HepG2 (cell line): Measurements from ENCODE around the gene SBK2. TPM values are rescaled to one million over a fixed set of nuclear protein-coding genes. Genes with fewer than 3 reads are reported as not detected.
"Not testable (repeated sequence)": the region's sequence is repeated elsewhere in the genome, so short reads cannot be mapped to it uniquely, and the experiment has no call there.

Experiments used
- ATAC-seq: fragments of 200-7000 bp; cut with Tn5 transposase; 3 replicates; pipeline ENCODE4 v1.9.1; 2020; ENCODE audit warnings: mild to moderate bottlenecking, moderate library complexity
- BruUV-seq: library from RNA; stranded (reverse); fragments of 400-500 nt; replicated peaks from 2 replicates; lab custom pipeline; 2021; lab: Mats Ljungman, UMichigan
- CTCF ChIA-PET: fragments of 300-600 bp; formaldehyde crosslinking; extraction: SDS; loops from one replicate; lab custom pipeline; 2021; ENCODE audit warnings: low total read pairs, inconsistent platforms, low intra/inter-chr PET ratio; lab: Yijun Ruan, JAX
- POLR2A ChIA-PET: fragments of 350-600 bp; sonication (Branson Sonifier 250); formaldehyde crosslinking; loops from one replicate; lab custom pipeline; 2020; ENCODE audit warnings: antibody characterized with exemption, inconsistent platforms; lab: Yijun Ruan, JAX
- DNase-seq: peaks from one replicate; pipeline ENCODE4 v3.0.0-alpha.2; 2015; ENCODE audit warnings: low spot score
- FAIRE-seq: peaks from 3 replicates; lab custom pipeline; 2011; peaks lifted over from hg19 to GRCh38; lab: Jason Lieb, UNC
- H2AFZ ChIP-seq: one replicate; pipeline ENCODE4 v1.6.1; 2011; ENCODE audit warnings: low read length, inconsistent platforms
- H3K27ac ChIP-seq: fragments of 300-600 bp; 3 replicates; pipeline ENCODE4 v1.8.0; 2011; ENCODE audit warnings: mixed run types, mild to moderate bottlenecking, mixed read lengths, low read length, inconsistent platforms; ENCODE audit not compliant: insufficient read depth; ENCODE audit errors: extremely low read length
- H3K27me3 ChIP-seq, 2 experiments: fragments of 200-600 bp in 1 of 2; 2 replicates in 1 of 2; 3 replicates in 1 of 2; pipeline versions ENCODE4 v1.6.0 to v1.8.0; 2011; ENCODE audit warnings: low read length in 2 of 2, mild to moderate bottlenecking in 2 of 2, moderate library complexity in 2 of 2, inconsistent platforms in 1 of 2; ENCODE audit not compliant: insufficient read depth in 2 of 2, control insufficient read depth in 1 of 2
- H3K36me3 ChIP-seq, 2 experiments: fragments of 200-600 bp in 1 of 2; replicated peaks in 1 of 2; 2 replicates in 1 of 2; 3 replicates in 1 of 2; pipeline versions ENCODE4 v1.5.1 to v1.8.0; 2011; ENCODE audit warnings: low read length in 2 of 2, inconsistent platforms in 1 of 2; ENCODE audit not compliant: insufficient read depth in 2 of 2, control insufficient read depth in 1 of 2
- H3K4me1 ChIP-seq: 2 replicates; pipeline ENCODE4 v1.5.1; 2012; ENCODE audit warnings: low read length, inconsistent platforms; ENCODE audit not compliant: insufficient read depth
- H3K4me2 ChIP-seq: 2 replicates; pipeline ENCODE4 v1.6.0; 2011; ENCODE audit warnings: low read depth, low read length, inconsistent platforms
- H3K4me3 ChIP-seq, 3 experiments: fragments of 200-600 bp in 1 of 3; sonication (generic), shearing (Covaris generic) in 1 of 3; replicated peaks in 1 of 3; 2 replicates each; pipeline ENCODE4 v1.5.1; 2011 to 2016; ENCODE audit warnings: low read length in 3 of 3, inconsistent platforms in 2 of 3, low read depth in 2 of 3, mild to moderate bottlenecking in 2 of 3, control low read depth in 1 of 3, mixed read lengths in 1 of 3; ENCODE audit not compliant: insufficient read depth in 1 of 3
- H3K79me2 ChIP-seq: one replicate; pipeline ENCODE4 v1.6.1; 2011; ENCODE audit warnings: low read length, inconsistent platforms; ENCODE audit not compliant: insufficient read depth
- H3K9ac ChIP-seq: 2 replicates; pipeline ENCODE4 v1.6.0; 2011; ENCODE audit warnings: mild to moderate bottlenecking, low read depth, low read length, inconsistent platforms; ENCODE audit not compliant: insufficient read depth
- H3K9me3 ChIP-seq: 2 replicates; pipeline ENCODE4 v1.5.1; 2012; ENCODE audit warnings: mild to moderate bottlenecking, low read length
- H4K20me1 ChIP-seq: 2 replicates; pipeline ENCODE4 v1.6.0; 2011; ENCODE audit warnings: inconsistent platforms, mild to moderate bottlenecking, low read length, moderate library complexity; ENCODE audit not compliant: insufficient read depth
- ARID2 ChIP-seq: sonication (generic); formaldehyde crosslinking; IDR thresholded peaks from 2 replicates; pipeline ENCODE4 v1.8.1; 2022; ENCODE audit warnings: mild to moderate bottlenecking, missing genetic modification reagents, borderline replicate concordance
- TOPORS ChIP-seq: sonication (generic); formaldehyde crosslinking; IDR thresholded peaks from 2 replicates; pipeline ENCODE4 v1.8.0; 2023; ENCODE audit warnings: mild to moderate bottlenecking, missing genetic modification reagents
- ZKSCAN1 ChIP-seq: fragments of 150-350 bp; IDR thresholded peaks from 2 replicates; pipeline ENCODE4 v1.6.1; 2014; ENCODE audit warnings: low read length
- ZKSCAN8 ChIP-seq: IDR thresholded peaks from 2 replicates; pipeline ENCODE4 v1.6.1; 2016; ENCODE audit warnings: borderline replicate concordance, missing genetic modification reagents, missing compliant biosample characterization
- ZNF3 ChIP-seq: IDR thresholded peaks from 2 replicates; pipeline ENCODE4 v1.7.0; 2017; ENCODE audit warnings: inconsistent platforms
- ZNF605 ChIP-seq: sonication (generic); formaldehyde crosslinking; IDR thresholded peaks from 2 replicates; pipeline ENCODE4 v1.8.0; 2022; ENCODE audit warnings: mild to moderate bottlenecking, missing genetic modification reagents
- WGBS: methylation state at CpG from one replicate; pipeline ENCODE4 v1.1.6; 2017; ENCODE audit warnings: low lambda C conversion rate; 5-methylcytosine and 5-hydroxymethylcytosine counted together
- in situ Hi-C: cut with HindIII; loops from 2 replicates; pipeline ENCODE4 v1.10.0; 2017; ENCODE audit warnings: low pct_unique_long_range_greater_than_20kb; ENCODE audit not compliant: extremely low pct_ligation_motif_present
- intact Hi-C: fragments of 100-400 bp; cut with micrococcal nuclease; formaldehyde crosslinking; loops from one replicate; pipeline ENCODE4 v1.10.0; 2022; ENCODE audit not compliant: unreplicated experiment
- polyA plus RNA-seq, 8 experiments: library from polyadenylated mRNA; depleted of rRNA in 3 of 8; stranded (reverse) in 7 of 8; unstranded in 1 of 8; fragments of >200 nt; fragmentation: Illumina TruSeq in 4 of 8; extraction: Trizol in 4 of 8; gene quantifications; 2 replicates each; pipeline versions ENCODE4 v1.2.1 to v1.2.3, GENCODE V29; 2011 to 2016; ENCODE audit warnings: low read depth in 4 of 8, missing spikeins in 1 of 8, mixed read lengths in 1 of 8; ENCODE audit not compliant: insufficient read depth in 1 of 8
- total RNA-seq, 5 experiments: library from RNA; depleted of rRNA; stranded (reverse); fragments of >200 nt; fragmentation: Illumina TruSeq; extraction: Trizol; gene quantifications; 2 replicates each; pipeline ENCODE4 v1.2.3, GENCODE V29; 2016; ENCODE audit warnings: low read depth in 1 of 5
- TF ChIP-seq, protein P1 (sequence below): sonication (generic); formaldehyde crosslinking; IDR thresholded peaks from 2 replicates; pipeline ENCODE4 v1.9.0; 2021; ENCODE audit warnings: missing genetic modification reagents, mild to moderate bottlenecking, borderline replicate concordance
- TF ChIP-seq, protein P2 (sequence below): sonication (generic); formaldehyde crosslinking; IDR thresholded peaks from 2 replicates; pipeline ENCODE4 v1.5.0; 2020; ENCODE audit warnings: mild to moderate bottlenecking, missing genetic modification reagents
- TF ChIP-seq, protein P3 (sequence below): sonication (generic); formaldehyde crosslinking; IDR thresholded peaks from 2 replicates; pipeline ENCODE4 v1.5.0; 2020; ENCODE audit warnings: mild to moderate bottlenecking, missing genetic modification reagents, moderate library complexity

The SBK2 gene
- total and polyA plus RNA-seq, 2 of the 13 experiments (the other 11 are each of a cell fraction or from before 2014, with no cell fraction given), result 0.24 TPM; not detected in 1

DNA sequence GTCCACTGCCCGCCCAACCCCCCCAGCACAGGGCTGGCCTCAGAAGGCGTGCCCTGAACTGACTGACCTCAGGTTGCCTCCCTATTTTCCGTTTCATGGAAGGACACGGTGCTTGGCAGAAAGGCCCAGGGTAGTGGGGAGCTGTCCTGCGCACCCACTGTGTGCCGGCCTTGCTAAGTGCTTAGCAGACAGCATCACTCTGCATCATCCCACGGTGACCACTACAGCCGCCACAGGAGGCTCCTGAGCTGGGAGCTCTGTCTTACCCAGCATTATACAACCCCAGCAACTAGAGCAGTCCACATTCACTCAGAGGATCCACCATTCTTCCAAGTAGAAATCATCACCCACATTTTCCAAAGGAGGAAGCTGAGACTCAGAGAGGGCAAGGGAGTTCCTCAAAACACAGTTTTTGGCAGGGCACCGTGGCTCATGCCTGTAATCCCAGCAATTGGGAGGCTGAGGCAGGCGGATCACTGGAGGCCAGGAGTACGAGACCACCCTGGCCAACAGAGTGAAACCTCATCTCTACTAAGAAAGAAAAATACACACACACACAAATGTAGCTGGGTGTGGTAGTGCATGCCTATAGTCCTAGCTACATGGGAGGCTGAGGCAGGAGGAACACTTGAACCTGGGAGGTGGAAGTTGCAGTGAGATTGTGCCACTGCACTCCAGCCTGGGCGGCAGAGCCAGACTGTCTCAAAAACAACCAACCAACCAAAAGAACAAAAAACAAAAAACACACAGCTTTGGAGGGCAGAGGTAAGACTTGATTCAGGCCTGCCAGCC, 1.6 kb downstream of the SBK2 start:
- no peak for TF ChIP-seq ZNF3
- no peak for TF ChIP-seq ARID2 (CRISPR knock-in tag)
- no peak for TF ChIP-seq ZNF605
- TF ChIP-seq, protein P1, sequence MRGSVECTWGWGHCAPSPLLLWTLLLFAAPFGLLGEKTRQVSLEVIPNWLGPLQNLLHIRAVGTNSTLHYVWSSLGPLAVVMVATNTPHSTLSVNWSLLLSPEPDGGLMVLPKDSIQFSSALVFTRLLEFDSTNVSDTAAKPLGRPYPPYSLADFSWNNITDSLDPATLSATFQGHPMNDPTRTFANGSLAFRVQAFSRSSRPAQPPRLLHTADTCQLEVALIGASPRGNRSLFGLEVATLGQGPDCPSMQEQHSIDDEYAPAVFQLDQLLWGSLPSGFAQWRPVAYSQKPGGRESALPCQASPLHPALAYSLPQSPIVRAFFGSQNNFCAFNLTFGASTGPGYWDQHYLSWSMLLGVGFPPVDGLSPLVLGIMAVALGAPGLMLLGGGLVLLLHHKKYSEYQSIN (CRISPR knock-in tag), result no peak
- no peak for TF ChIP-seq TOPORS (CRISPR knock-in tag)
- TF ChIP-seq, protein P2, sequence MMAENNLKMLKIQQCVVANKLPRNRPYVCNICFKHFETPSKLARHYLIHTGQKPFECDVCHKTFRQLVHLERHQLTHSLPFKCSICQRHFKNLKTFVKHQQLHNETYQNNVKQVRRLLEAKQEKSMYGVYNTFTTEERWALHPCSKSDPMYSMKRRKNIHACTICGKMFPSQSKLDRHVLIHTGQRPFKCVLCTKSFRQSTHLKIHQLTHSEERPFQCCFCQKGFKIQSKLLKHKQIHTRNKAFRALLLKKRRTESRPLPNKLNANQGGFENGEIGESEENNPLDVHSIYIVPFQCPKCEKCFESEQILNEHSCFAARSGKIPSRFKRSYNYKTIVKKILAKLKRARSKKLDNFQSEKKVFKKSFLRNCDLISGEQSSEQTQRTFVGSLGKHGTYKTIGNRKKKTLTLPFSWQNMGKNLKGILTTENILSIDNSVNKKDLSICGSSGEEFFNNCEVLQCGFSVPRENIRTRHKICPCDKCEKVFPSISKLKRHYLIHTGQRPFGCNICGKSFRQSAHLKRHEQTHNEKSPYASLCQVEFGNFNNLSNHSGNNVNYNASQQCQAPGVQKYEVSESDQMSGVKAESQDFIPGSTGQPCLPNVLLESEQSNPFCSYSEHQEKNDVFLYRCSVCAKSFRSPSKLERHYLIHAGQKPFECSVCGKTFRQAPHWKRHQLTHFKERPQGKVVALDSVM (CRISPR knock-in tag), result peak; percentile 94
- TF ChIP-seq, protein P3, sequence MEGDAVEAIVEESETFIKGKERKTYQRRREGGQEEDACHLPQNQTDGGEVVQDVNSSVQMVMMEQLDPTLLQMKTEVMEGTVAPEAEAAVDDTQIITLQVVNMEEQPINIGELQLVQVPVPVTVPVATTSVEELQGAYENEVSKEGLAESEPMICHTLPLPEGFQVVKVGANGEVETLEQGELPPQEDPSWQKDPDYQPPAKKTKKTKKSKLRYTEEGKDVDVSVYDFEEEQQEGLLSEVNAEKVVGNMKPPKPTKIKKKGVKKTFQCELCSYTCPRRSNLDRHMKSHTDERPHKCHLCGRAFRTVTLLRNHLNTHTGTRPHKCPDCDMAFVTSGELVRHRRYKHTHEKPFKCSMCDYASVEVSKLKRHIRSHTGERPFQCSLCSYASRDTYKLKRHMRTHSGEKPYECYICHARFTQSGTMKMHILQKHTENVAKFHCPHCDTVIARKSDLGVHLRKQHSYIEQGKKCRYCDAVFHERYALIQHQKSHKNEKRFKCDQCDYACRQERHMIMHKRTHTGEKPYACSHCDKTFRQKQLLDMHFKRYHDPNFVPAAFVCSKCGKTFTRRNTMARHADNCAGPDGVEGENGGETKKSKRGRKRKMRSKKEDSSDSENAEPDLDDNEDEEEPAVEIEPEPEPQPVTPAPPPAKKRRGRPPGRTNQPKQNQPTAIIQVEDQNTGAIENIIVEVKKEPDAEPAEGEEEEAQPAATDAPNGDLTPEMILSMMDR (CRISPR knock-in tag), result no peak
- TF ChIP-seq ZKSCAN8, result no peak
- peak; percentile 37; the same call in 1 of the 2 replicates for TF ChIP-seq ZKSCAN1
- Histone ChIP-seq H3K9me3 (no peaks in the 10 kb centered on the region), H3K4me1 (peaks cover 32% of the 10 kb centered on the region), H3K4me3 (peak overlapping the region in 1 of 3 experiments; percentile 30; a peak in 1 of 6 replicates), H3K36me3 (no peaks in the 10 kb centered on the region), H3K79me2 (no peaks in the 10 kb centered on the region), H3K27ac (no peak overlapping the region), H3K27me3 (no peaks in the 10 kb centered on the region; a peak in 1 of 5 replicates), H3K9ac (no peak overlapping the region), H3K4me2 (peak overlapping the region; percentile 45; the same call in 1 of the 2 replicates), H2AFZ (no peak overlapping the region), H4K20me1 (no peaks in the 10 kb centered on the region)
- BruUV-seq, result no TSS peak
- POLR2A ChIA-PET, result interaction anchor here (0.8 to 1.7 kb wide), 3 partner anchors 10 to 46 kb away, joined by 3 to 6 read pairs (median 3); partner anchors contain the start of gene SBK3
- intact Hi-C loops (no loop called here), in situ Hi-C loops (no loop called here)
- DNase-seq (no peak), ATAC-seq (peak; percentile 16; the same call in 1 of the 3 replicates), FAIRE-seq (no peak)
- CTCF ChIA-PET, result no interaction called here
- 30% methylated on average over 9 of the region's 12 CpGs for WGBS

DNA sequence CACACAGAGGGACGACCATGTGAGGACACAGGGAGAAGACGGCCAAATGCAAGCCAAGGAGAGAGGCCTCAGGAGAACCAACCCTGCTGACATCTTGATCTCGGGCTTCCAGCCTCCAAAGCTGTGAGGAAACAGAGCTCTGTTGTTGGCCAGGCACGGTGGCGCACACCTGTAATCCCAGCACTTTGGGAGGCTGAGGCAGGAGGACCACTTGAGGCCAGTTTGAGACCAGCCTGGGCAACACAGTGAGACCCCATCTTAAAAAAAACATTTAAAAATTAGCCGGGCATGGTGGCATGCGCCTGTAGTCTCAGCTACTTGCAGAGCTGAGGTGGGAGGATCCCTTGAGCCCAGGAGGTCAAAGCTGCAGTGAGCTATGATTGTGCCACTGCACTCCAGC, 2.7 kb downstream of the SBK2 start:
- intact Hi-C loops, H4K20me1 ChIP-seq, H3K4me2 ChIP-seq, H3K27ac ChIP-seq, H2AFZ ChIP-seq, H3K27me3 ChIP-seq, H3K9me3 ChIP-seq, BruUV-seq, CTCF ChIA-PET, DNase-seq, in situ Hi-C loops, ATAC-seq, FAIRE-seq, H3K9ac ChIP-seq, H3K4me3 ChIP-seq, H3K79me2 ChIP-seq, H3K36me3 ChIP-seq: not testable (repeated sequence)
- WGBS, result 78% methylated on average over 7 of the region's 7 CpGs
- POLR2A ChIA-PET, result interaction anchor here (0.6 to 1.7 kb wide), 3 partner anchors 11 to 108 kb away, joined by 3 to 6 read pairs (median 4); partner anchors contain the start of gene SBK3
- peaks cover 32% of the 10 kb centered on the region for H3K4me1 ChIP-seq
